Activated T-cell treated with anti-CD3 and anti-CD28 coated beads, Interleukin-2, amount 50 U/mL, for 4 hours (primary cell): ENCODE data around the gene PDP2. TPM values are rescaled to one million over a fixed set of nuclear protein-coding genes. Genes with fewer than 3 reads are reported as not detected.

Source experiments
- ATAC-seq, 2 donors: fragments of 200-7000 bp; cut with Tn5 transposase; one replicate each; pipeline ENCODE4 v1.10.0; 2021
- DNase-seq: peaks from one replicate; pipeline ENCODE4 v3.0.0-alpha.2; 2020
- H3K27me3 Mint-ChIP-seq: one replicate; pipeline ENCODE4 v1.8.0; 2021; ENCODE audit warnings: low read depth, mixed read lengths
- H3K36me3 Mint-ChIP-seq: one replicate; pipeline ENCODE4 v1.8.0; 2022; ENCODE audit warnings: mixed read lengths; ENCODE audit not compliant: insufficient read depth
- H3K4me1 Mint-ChIP-seq: one replicate; pipeline ENCODE4 v1.8.0; 2021; ENCODE audit warnings: low read depth, mixed read lengths
- H3K4me3 Mint-ChIP-seq: one replicate; pipeline ENCODE4 v1.8.0; 2021; ENCODE audit warnings: mild to moderate bottlenecking, moderate library complexity, mixed read lengths
- H3K9me3 Mint-ChIP-seq: one replicate; pipeline ENCODE4 v1.8.0; 2021; ENCODE audit warnings: mixed read lengths
- total RNA-seq, 3 donors: library from RNA; stranded (reverse); gene quantifications; one replicate each; pipeline ENCODE4 v1.2.1, GENCODE V29; 2021

Gene PDP2
- total RNA-seq, 3 donors from 2014 or later: 27.4 to 31.1 (median 28.4) TPM

GRCh38 chr16:66847533-66848067, 32.7 kb upstream of the PDP2 start:
- DNase-seq (no peak), ATAC-seq (no peak)
- peaks cover 40% of the 10 kb centered on the region for H3K27me3 Mint-ChIP-seq
- H3K4me1 Mint-ChIP-seq: peaks cover 7% of the 10 kb centered on the region
- H3K36me3 Mint-ChIP-seq: no peaks in the 10 kb centered on the region
- H3K9me3 Mint-ChIP-seq: no peaks in the 10 kb centered on the region
- H3K4me3 Mint-ChIP-seq: no peak overlapping the region

- Mint-ChIP-seq H3K4me3 (no peak overlapping the region), H3K36me3 (no peaks in the 10 kb centered on the region), H3K4me1 (peaks cover 7% of the 10 kb centered on the region), H3K9me3 (no peaks in the 10 kb centered on the region), H3K27me3 (peaks cover 34% of the 10 kb centered on the region)
- no peak for ATAC-seq
- DNase-seq: no peak
These were observed 32.1 kb upstream of the PDP2 start for GRCh38 chr16:66848172-66848571.

DNA sequence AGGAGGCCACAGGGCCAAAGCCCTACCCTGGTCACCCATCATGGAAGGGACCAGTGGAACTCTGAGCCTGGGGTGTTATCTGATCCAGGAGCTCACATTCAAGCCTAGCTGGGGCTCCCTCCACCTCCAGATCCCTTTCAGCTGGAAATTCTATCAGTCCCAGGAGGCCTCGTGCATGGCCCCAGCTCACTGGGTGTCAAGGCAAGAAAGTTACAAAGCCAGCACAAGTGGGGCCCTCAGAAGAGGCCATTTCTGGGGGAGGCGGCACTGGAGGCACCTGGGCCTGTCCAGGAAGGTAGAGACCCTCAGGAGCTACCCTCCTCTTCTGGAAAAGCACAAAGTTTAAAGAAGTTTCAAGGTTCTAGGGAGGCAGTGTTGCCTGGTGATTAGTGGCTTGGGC, 31.3 kb upstream of the PDP2 start:
- no peak overlapping the region for H3K4me3 Mint-ChIP-seq
- ATAC-seq (no peak), DNase-seq (no peak)
- peaks cover 3% of the 10 kb centered on the region for H3K4me1 Mint-ChIP-seq
- H3K9me3 Mint-ChIP-seq: no peaks in the 10 kb centered on the region
- peaks cover 26% of the 10 kb centered on the region for H3K27me3 Mint-ChIP-seq
- H3K36me3 Mint-ChIP-seq: no peaks in the 10 kb centered on the region

DNA sequence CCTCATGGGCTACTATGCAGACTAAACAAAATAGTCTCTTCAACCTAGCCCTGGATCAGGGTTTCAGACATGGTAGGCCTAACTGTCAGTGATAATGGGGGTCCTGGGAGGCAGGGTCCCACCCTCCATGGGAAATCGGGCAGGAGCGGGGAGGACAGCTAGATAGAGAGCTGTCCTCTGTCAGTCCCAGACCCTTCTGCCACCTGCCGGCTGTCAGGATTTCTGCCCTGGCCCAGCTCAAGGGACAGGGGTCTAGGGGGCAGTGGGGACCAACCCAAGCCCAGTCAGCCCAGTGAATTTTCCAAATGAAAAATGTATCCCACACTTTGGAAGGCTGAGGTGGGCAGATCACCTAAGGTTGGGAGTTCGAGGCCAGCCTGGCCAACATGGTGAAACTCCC, 30.8 kb upstream of the PDP2 start:
- no peaks in the 10 kb centered on the region for H3K9me3 Mint-ChIP-seq
- ATAC-seq: no peak
- H3K36me3 Mint-ChIP-seq: no peaks in the 10 kb centered on the region

DNA sequence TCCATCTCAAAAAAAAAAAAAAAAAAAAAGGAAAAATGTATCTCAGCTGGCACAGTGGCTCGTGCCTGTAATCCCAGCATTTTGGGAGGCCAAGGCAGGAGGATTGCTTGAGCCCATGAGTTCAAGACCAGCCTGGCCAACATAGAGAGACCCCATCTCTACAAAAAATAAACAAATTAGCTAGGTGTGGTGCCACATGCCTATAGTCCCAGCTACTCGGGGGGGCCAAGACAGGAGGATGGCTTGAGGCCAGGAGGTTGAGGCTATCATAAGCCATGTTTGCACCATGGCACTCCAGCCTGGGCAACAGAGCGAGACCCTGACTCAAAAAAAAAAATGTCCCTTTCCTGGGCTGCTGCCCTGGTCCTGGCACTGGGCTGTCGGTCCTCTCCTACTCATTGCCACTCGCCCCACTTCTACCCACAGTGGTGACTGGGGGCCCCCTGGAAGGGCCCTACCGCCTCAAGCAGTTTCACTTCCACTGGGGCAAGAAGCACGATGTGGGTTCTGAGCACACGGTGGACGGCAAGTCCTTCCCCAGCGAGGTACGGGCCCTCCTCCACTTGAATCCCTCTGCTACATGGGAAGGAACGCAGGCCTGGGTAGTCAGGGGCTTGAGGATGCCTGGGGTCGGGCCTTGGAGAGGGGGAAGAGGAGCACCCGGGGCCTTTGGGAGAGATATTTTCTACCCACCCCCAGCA, 30.1 kb upstream of the PDP2 start:
- no peaks in the 10 kb centered on the region for H3K9me3 Mint-ChIP-seq
- DNase-seq (no peak), ATAC-seq (no peak)
- H3K4me1 Mint-ChIP-seq: no peaks in the 10 kb centered on the region
- H3K27me3 Mint-ChIP-seq: peaks cover 19% of the 10 kb centered on the region
- no peak overlapping the region for H3K4me3 Mint-ChIP-seq
- no peaks in the 10 kb centered on the region for H3K36me3 Mint-ChIP-seq

More for the DNA sequence above, 30.8 kb upstream of the PDP2 start:
- peaks cover 24% of the 10 kb centered on the region for H3K27me3 Mint-ChIP-seq
- no peak for DNase-seq
- H3K4me3 Mint-ChIP-seq: no peak overlapping the region
- peaks cover 3% of the 10 kb centered on the region for H3K4me1 Mint-ChIP-seq

DNA sequence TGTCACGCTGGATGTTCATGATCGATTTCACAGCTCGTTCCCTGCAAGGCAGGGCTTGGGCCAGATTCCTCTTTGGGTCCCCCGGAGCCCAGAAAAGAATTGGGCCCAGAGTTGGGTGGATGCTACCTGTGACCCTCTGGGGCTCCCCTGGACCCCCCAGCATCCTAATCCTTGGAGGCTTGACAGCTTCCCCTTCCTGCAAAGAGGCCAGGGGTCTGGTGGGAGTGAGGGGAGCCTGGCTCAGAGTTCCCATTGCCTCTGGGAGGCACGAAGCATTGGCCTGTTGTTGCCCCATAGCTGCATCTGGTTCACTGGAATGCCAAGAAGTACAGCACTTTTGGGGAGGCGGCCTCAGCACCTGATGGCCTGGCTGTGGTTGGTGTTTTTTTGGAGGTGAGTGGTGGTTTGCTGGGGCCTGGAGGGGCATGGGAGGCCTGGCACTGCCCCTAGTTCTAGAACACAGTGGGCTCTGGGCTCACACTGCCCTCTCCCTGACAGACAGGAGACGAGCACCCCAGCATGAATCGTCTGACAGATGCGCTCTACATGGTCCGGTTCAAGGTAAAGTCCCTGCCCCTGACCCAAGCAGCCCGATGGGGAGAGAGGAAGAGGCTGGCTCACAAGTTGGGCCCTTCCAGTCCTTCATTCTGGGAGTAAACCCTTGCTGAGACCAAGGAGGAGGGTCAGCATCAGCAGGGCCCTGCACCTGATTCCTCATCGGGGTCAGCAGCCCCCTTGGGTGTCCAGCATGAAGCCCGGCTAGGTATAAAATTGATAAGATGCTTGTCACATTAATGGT, 28.9 kb upstream of the PDP2 start:
- no peaks in the 10 kb centered on the region for H3K9me3 Mint-ChIP-seq
- no peaks in the 10 kb centered on the region for H3K36me3 Mint-ChIP-seq
- DNase-seq (no peak), ATAC-seq (no peak)
- H3K4me1 Mint-ChIP-seq: no peaks in the 10 kb centered on the region
- H3K27me3 Mint-ChIP-seq: peaks cover 9% of the 10 kb centered on the region
- no peak overlapping the region for H3K4me3 Mint-ChIP-seq

GRCh38 chr16:66853261-66854139, 26.8 kb upstream of the PDP2 start:
- no peaks in the 10 kb centered on the region for H3K27me3 Mint-ChIP-seq
- ATAC-seq (no peak), DNase-seq (no peak)
- no peak overlapping the region for H3K4me3 Mint-ChIP-seq
- no peaks in the 10 kb centered on the region for H3K36me3 Mint-ChIP-seq
- no peaks in the 10 kb centered on the region for H3K9me3 Mint-ChIP-seq
- no peaks in the 10 kb centered on the region for H3K4me1 Mint-ChIP-seq

GRCh38 chr16:66856184-66856730, 24.1 kb upstream of the PDP2 start:
- DNase-seq (no peak), ATAC-seq (no peak)
- no peaks in the 10 kb centered on the region for H3K36me3 Mint-ChIP-seq
- H3K9me3 Mint-ChIP-seq: no peaks in the 10 kb centered on the region
- H3K4me1 Mint-ChIP-seq: no peaks in the 10 kb centered on the region
- no peaks in the 10 kb centered on the region for H3K27me3 Mint-ChIP-seq
- no peak overlapping the region for H3K4me3 Mint-ChIP-seq

DNA sequence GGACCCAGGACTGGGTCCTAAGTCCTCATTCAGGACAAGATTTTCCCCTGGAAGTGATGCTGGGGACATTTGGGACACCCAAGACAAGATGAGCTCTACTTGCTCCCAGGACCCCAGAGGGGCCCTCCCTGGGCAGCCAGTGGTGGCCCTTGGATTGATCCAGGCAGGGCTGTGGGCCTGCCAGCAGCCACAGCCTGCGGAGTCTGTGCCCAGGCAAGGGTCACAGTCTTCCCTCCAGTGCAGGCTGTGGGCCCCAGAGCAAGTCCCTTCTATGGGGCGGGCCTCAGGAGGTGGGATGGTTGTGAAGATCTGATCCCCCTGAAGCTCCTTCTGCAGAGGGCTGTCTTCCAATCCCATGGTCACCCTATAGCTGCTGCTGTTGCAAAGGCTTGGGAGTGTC, 23.5 kb upstream of the PDP2 start:
- no peaks in the 10 kb centered on the region for H3K9me3 Mint-ChIP-seq
- no peaks in the 10 kb centered on the region for H3K27me3 Mint-ChIP-seq
- H3K36me3 Mint-ChIP-seq: no peaks in the 10 kb centered on the region
- no peaks in the 10 kb centered on the region for H3K4me1 Mint-ChIP-seq
- DNase-seq: no peak
- no peak for ATAC-seq
- no peak overlapping the region for H3K4me3 Mint-ChIP-seq

- no peak overlapping the region for H3K4me3 Mint-ChIP-seq
- no peaks in the 10 kb centered on the region for H3K9me3 Mint-ChIP-seq
- no peaks in the 10 kb centered on the region for H3K36me3 Mint-ChIP-seq
- ATAC-seq: no peak
- no peaks in the 10 kb centered on the region for H3K4me1 Mint-ChIP-seq
- no peaks in the 10 kb centered on the region for H3K27me3 Mint-ChIP-seq
- DNase-seq: no peak
These were observed 22.9 kb upstream of the PDP2 start for GRCh38 chr16:66857437-66857836.

DNA sequence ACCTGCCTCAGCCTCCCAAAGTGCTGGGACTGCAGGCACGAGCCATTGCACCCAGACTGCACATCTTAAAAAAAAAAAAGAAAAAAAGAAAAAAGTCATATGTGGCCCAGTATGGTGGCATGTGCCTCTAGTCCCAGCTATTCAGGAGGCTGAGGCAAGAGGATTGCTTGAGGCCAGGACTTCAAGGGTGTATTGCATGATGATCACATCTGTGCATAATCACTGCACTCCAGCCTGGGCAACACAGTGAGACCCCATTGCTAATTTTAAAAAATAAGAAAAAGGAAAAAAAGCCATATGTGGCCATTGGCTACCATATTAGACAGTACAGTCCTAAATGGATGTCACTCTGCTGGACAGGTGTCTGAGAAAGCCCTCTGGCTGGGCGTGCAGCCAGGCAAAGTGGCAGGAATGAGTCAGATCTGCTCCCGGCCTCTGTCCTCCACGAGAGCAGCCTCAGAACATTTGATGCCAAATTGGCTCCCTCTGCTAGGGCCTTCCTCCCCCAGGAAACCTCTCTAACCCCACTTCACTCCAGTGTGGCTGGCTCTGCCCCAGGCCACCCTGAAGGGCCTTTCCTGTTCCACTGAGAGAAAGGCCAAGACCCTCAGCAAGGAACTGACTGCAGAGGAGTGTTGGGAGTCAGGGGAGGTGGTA, 21.4 kb upstream of the PDP2 start:
- Mint-ChIP-seq H3K4me3 (no peak overlapping the region), H3K36me3 (no peaks in the 10 kb centered on the region), H3K9me3 (no peaks in the 10 kb centered on the region), H3K4me1 (no peaks in the 10 kb centered on the region), H3K27me3 (no peaks in the 10 kb centered on the region)
- ATAC-seq (no peak), DNase-seq (no peak)

GRCh38 chr16:66859397-66860068, 20.8 kb upstream of the PDP2 start:
- H3K36me3 Mint-ChIP-seq: no peaks in the 10 kb centered on the region
- no peak for DNase-seq
- no peaks in the 10 kb centered on the region for H3K27me3 Mint-ChIP-seq
- H3K4me3 Mint-ChIP-seq: no peak overlapping the region
- no peaks in the 10 kb centered on the region for H3K4me1 Mint-ChIP-seq
- no peaks in the 10 kb centered on the region for H3K9me3 Mint-ChIP-seq
- no peak for ATAC-seq

DNA sequence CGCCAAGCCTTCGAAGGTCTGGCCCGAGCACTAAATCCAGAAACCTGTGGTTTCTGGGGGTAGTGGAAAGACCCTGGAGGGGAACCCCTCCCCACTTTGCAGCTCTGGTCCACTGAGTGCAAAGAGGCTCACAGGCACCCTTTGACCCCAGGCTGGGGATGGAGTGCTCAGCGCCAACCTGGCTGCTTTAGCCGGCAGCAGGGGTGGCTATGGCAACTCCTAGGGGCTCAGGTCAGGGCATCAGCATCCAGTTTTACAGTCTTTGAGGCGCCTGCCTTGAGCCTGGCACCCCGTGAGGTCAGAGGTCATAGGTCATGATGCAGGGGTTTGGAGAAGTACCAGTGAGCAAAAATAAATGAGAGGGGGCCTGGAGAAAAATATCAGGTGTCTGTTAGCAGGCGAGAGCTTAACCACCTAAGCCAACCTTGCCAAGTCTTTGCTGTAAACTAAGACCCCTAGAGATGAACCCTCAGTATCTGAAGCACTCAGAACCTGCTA, 18.2 kb upstream of the PDP2 start:
- Mint-ChIP-seq H3K27me3 (no peaks in the 10 kb centered on the region), H3K36me3 (no peaks in the 10 kb centered on the region), H3K9me3 (no peaks in the 10 kb centered on the region), H3K4me1 (no peaks in the 10 kb centered on the region), H3K4me3 (no peak overlapping the region)
- ATAC-seq: no peak
- no peak for DNase-seq
